GM10248 (cell line): ENCODE data around the gene NPR1.
"Not testable (repeated sequence)": the region's sequence is repeated elsewhere in the genome, so short reads cannot be mapped to it uniquely, and the experiment has no call there.

ENCODE experiments used
- CTCF ChIA-PET: fragments of 300-600 bp; sonication (Branson Sonifier 250); formaldehyde crosslinking; extraction: SDS; loops from one replicate; lab custom pipeline; 2021; ENCODE audit warnings: antibody characterized with exemption; lab: Yijun Ruan, JAX
- POLR2A ChIA-PET: fragments of 350-650 bp; sonication (Branson Sonifier 250); formaldehyde crosslinking; extraction: SDS; loops from one replicate; lab custom pipeline; 2020; ENCODE audit warnings: antibody characterized with exemption; lab: Yijun Ruan, JAX
- DNase-seq: peaks from one replicate; pipeline ENCODE4 v3.0.0; 2012; ENCODE audit errors: extremely low spot score
- CTCF ChIP-seq: IDR thresholded peaks from 2 replicates; pipeline ENCODE4 v1.5.1; 2012; ENCODE audit warnings: mild to moderate bottlenecking, low read depth; ENCODE audit errors: extremely low read depth, missing control alignments, control extremely low read depth

Gene NPR1

GRCh38 chr1:153670859-153671627, 7.4 kb upstream of the NPR1 start, which contains the start of gene ILF2:
ILF2 (minus strand) TSS chr1:153670993; CDS start chr1:153670922, 71 bp downstream.
- ChIA-PET POLR2A (interaction anchor here (0.6 to 1.4 kb wide), 3 partner anchors 11 to 48 kb away, joined by 3 to 7 read pairs (median 7); partner anchors contain the start of gene CHTOP), CTCF (interaction anchor here (0.8 to 1.9 kb wide), 7 partner anchors 9 to 316 kb away, joined by 3 to 9 read pairs (median 3); partner anchors contain the start of gene CHTOP)
- DNase-seq: peak; percentile 97
- peak; percentile 30 for TF ChIP-seq CTCF

GRCh38 chr1:153671628-153672353, 6.7 kb upstream of the NPR1 start:
- CTCF ChIA-PET: interaction anchor here (0.8 to 2.0 kb wide), 11 partner anchors 9 to 315 kb away, joined by 3 to 9 read pairs (median 3); partner anchors contain the start of gene CHTOP
- not testable (repeated sequence) for DNase-seq
- POLR2A ChIA-PET: interaction anchor here (0.6 to 1.3 kb wide), 3 partner anchors 38 to 319 kb away, joined by 3 to 4 read pairs (median 4); partner anchors contain the start of genes CHTOP and RPS27

GRCh38 chr1:153673511-153673910, 5.0 kb upstream of the NPR1 start:
- no peak for DNase-seq
- no peak for TF ChIP-seq CTCF
- POLR2A ChIA-PET: no interaction called here
- CTCF ChIA-PET: interaction anchor here (1.3 to 2.0 kb wide), 3 partner anchors 19 to 75 kb away, joined by 3 to 6 read pairs (median 5); no protein-coding TSS in a partner anchor

- peak; percentile 77 for DNase-seq
- ChIA-PET POLR2A (no interaction called here), CTCF (interaction anchor here (0.7 to 2.9 kb wide), 27 partner anchors 12 to 317 kb away, joined by 3 to 18 read pairs (median 4); partner anchors contain the start of genes CREB3L4 and SNAPIN)
- peak; percentile 89 for TF ChIP-seq CTCF
These were observed 570 bp upstream of the NPR1 start for GRCh38 chr1:153677718-153678518.

- CTCF ChIA-PET: interaction anchor here (0.6 to 2.5 kb wide), 9 partner anchors 8 to 316 kb away, joined by 3 to 18 read pairs (median 3); partner anchors contain the start of genes ILF2 and RAB13
- TF ChIP-seq CTCF: no peak
- DNase-seq: no peak
- POLR2A ChIA-PET: no interaction called here
These were observed 1.0 kb downstream of the NPR1 start for GRCh38 chr1:153679337-153680119.

- CTCF ChIA-PET: interaction anchor here (0.6 to 2.5 kb wide), 6 partner anchors 9 to 306 kb away, joined by 3 to 8 read pairs (median 3); partner anchors contain the start of genes ILF2 and RAB13
- TF ChIP-seq CTCF: no peak
- POLR2A ChIA-PET: no interaction called here
- no peak for DNase-seq
These were observed 1.6 kb downstream of the NPR1 start for GRCh38 chr1:153680120-153680403.
